Activated CD4-positive, alpha-beta T cell treated with anti-CD3 and anti-CD28 coated beads for 36 hours (primary cell): ENCODE data around the gene LRP4. TPM values are rescaled to one million over a fixed set of nuclear protein-coding genes. Genes with fewer than 3 reads are reported as not detected.

Experiments used
- ATAC-seq: fragments of 200-7000 bp; cut with Tn5 transposase; one replicate; pipeline ENCODE4 v1.10.0; 2021; ENCODE audit warnings: mild to moderate bottlenecking, moderate library complexity
- CTCF ChIA-PET: fragments of 350-600 bp; sonication (Branson Sonifier 250); formaldehyde crosslinking; loops from one replicate; lab custom pipeline; 2021; ENCODE audit warnings: antibody characterized with exemption; lab: Charles Lee
- POLR2A ChIA-PET: fragments of 350-600 bp; sonication (Branson Sonifier 250); formaldehyde crosslinking; loops from one replicate; lab custom pipeline; 2021; ENCODE audit warnings: antibody characterized with exemption, inconsistent platforms; lab: Charles Lee
- DNase-seq: peaks from one replicate; pipeline ENCODE4 v3.0.0-alpha.2; 2020
- H3K27ac Mint-ChIP-seq: one replicate; pipeline ENCODE4 v1.8.0; 2021; ENCODE audit warnings: mixed read lengths
- H3K27me3 Mint-ChIP-seq: one replicate; pipeline ENCODE4 v1.8.0; 2021; ENCODE audit warnings: mixed read lengths
- H3K36me3 Mint-ChIP-seq: one replicate; pipeline ENCODE4 v1.8.0; 2021; ENCODE audit warnings: low read depth, mixed read lengths
- H3K4me1 Mint-ChIP-seq: one replicate; pipeline ENCODE4 v1.8.0; 2021; ENCODE audit warnings: mixed read lengths
- H3K4me3 Mint-ChIP-seq: one replicate; pipeline ENCODE4 v1.8.0; 2021; ENCODE audit warnings: mild to moderate bottlenecking, moderate library complexity, mixed read lengths
- H3K9me3 Mint-ChIP-seq: one replicate; pipeline ENCODE4 v1.8.0; 2021; ENCODE audit warnings: low read depth, mixed read lengths
- intact Hi-C, 2 experiments: fragments of 100-400 bp; cut with DNase I in 1 of 2; cut with micrococcal nuclease in 1 of 2; formaldehyde crosslinking; loops; one replicate each; pipeline versions ENCODE4 v1.14.2 to v1.15.1; 2022 to 2024; cut with DNase I, micrococcal nuclease
- total RNA-seq, 2 experiments: library from RNA; stranded (reverse); gene quantifications; one replicate each; pipeline ENCODE4 v1.2.3, GENCODE V29; 2021

LRP4 gene
- total RNA-seq, 2 experiments from 2014 or later = 0.02 to 0.18 TPM

DNA sequence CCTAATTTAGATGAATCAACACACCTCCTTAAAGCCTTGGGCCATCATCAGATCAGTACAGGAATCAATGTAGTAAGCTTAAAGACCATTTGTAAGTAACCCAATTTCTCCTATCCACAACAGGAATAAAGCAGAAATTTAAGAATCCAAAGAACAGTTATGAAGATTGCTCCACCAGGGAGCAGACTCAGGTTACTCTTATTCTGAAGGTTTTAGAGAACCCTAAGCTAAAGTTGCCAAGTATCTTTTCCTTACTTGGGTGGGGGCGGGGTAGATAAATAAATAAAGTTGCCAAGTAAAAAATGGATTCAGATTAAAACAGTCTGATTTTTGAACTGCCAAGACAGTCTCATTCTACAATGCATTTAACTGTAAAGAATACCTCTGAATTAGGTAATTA lies 90.4 kb downstream of the LRP4 start:
- no peaks in the 10 kb centered on the region for H3K27me3 Mint-ChIP-seq
- DNase-seq (no peak), ATAC-seq (no peak)
- no peak overlapping the region for H3K4me3 Mint-ChIP-seq
- H3K36me3 Mint-ChIP-seq = no peaks in the 10 kb centered on the region
- H3K9me3 Mint-ChIP-seq = no peaks in the 10 kb centered on the region
- intact Hi-C loops = no loop called here
- peaks cover 20% of the 10 kb centered on the region for H3K4me1 Mint-ChIP-seq
- POLR2A ChIA-PET = interaction anchor here (0.7 kb wide), 1 partner anchor 432 kb away, joined by 3 read pairs; no protein-coding TSS in a partner anchor
- no peak overlapping the region for H3K27ac Mint-ChIP-seq
- CTCF ChIA-PET = no interaction called here

DNA sequence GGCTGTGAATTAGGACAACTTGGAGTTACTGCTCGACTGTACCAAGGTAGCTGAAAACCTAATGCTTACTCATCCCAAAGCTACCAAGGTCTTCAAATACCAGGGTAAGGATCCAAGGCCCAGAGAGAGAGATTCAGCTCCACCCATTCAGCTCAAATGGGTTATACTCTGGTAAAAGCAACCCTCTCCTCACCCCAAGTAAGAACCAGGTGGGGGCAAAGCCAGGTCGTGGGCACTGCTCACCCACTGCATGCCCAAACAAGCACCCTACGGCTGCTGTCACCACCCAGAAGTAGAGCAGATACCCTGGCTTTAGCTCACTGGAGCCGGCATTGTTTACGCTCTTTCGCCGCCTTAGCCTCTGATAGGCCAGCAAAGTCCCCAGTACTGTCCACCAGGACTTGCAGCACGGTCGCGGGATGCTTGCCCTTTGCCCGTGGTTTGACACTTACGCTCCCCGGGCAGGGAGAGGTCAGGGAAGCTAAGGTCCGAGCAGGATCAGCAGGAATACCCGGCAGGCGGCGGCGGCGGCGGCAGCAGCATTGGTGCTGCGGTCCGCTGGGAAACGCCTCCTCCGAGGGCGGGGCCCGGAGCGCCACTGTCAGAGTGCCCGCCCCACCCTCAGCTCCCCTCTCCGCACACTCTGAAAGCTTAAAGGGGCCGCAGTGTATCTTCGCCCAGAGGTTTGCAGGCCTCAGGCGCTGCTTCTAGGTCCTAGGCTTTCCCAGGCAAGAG lies 91.9 kb downstream of the LRP4 start:
- Mint-ChIP-seq H3K4me1 (peaks cover 20% of the 10 kb centered on the region), H3K4me3 (peak overlapping the region; percentile 57), H3K27me3 (no peaks in the 10 kb centered on the region), H3K27ac (no peak overlapping the region), H3K9me3 (no peaks in the 10 kb centered on the region), H3K36me3 (no peaks in the 10 kb centered on the region)
- ATAC-seq = peak; percentile 100
- intact Hi-C loops = loop anchor here (1.0 kb wide), 1 partner anchor 20 kb away; the partner anchor contains the start of gene CKAP5 (in 2 of the 2)
- POLR2A ChIA-PET = interaction anchor here (1.0 to 2.0 kb wide), 2 partner anchors 19 to 23 kb away, joined by 3 to 5 read pairs; no protein-coding TSS in a partner anchor
- DNase-seq = peak; percentile 81
- CTCF ChIA-PET = interaction anchor here (0.5 to 2.3 kb wide), 7 partner anchors 12 to 337 kb away, joined by 3 to 8 read pairs (median 3); partner anchors contain the start of gene CKAP5

DNA sequence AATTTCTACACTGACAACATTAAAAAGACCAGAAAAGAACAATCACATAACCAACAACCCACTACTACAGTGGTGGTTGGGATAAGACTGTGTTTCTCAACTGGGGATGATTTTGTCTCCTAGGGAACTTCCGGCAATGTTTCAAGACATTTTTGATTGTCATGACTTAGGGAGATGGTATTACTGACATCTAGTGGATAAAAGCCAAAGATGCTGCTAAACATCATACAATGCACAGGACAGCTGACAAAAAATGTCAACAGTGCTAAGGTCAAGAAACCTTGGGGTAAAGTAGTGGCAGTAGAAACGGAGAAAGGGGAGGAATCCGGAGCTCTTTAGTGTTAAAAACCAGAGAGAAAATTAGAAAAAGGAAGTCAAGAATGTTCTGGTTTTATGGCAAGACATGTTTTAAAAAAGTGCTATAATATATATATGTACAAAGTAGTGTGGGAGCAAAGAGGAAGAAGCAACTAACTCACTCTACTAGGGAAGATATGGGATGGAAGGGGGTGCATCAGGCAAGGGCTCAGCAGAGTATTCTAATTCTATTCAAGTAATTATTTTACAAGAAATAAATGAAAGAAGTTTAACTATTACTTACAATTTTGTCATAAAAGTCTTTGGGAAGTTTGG lies 109.4 kb downstream of the LRP4 start:
- Mint-ChIP-seq H3K36me3 (peaks cover 36% of the 10 kb centered on the region), H3K27me3 (no peaks in the 10 kb centered on the region), H3K9me3 (no peaks in the 10 kb centered on the region), H3K4me1 (peaks cover 5% of the 10 kb centered on the region), H3K4me3 (no peak overlapping the region), H3K27ac (no peak overlapping the region)
- ATAC-seq = peak; percentile 44
- intact Hi-C loops = no loop called here
- no peak for DNase-seq
- ChIA-PET POLR2A (interaction anchor here (0.6 kb wide), 2 partner anchors 11 to 291 kb away, joined by 3 to 6 read pairs; no protein-coding TSS in a partner anchor), CTCF (interaction anchor here (0.6 to 1.3 kb wide), 5 partner anchors 9 to 75 kb away, joined by 3 to 5 read pairs (median 3); no protein-coding TSS in a partner anchor)

Other genes starting within 250 kb of the LRP4 start
- 10 to 100 TPM; 40.2 to 50.0 TPM for gene ARHGAP1, start 217.9 kb downstream of the LRP4 start, total RNA-seq
- gene ZNF408, start 217.5 kb downstream of the LRP4 start, total RNA-seq = 1 to 10 TPM; 8.8 to 9.0 TPM
- gene F2, start 199.3 kb downstream of the LRP4 start, total RNA-seq = not detected
- 100 to 1,000 TPM; 166 to 183 TPM for gene CKAP5, start 72.3 kb downstream of the LRP4 start, total RNA-seq
- gene CSTPP1, start 18.2 kb upstream of the LRP4 start, total RNA-seq = 10 to 100 TPM; 17.9 to 18.6 TPM